HepG2 (cell line): Measurements from ENCODE around the gene SLC29A1. TPM values are rescaled to one million over a fixed set of nuclear protein-coding genes. Genes with fewer than 3 reads are reported as not detected.

Source experiments
- HNRNPH1 ChIP-seq: fragments of 200-400 bp; formaldehyde crosslinking; optimal IDR thresholded peaks from 2 replicates; pipeline ENCODE3; 2017; ENCODE audit warnings: mild to moderate bottlenecking, low read depth, low read length
- MAF1 ChIP-seq: sonication (generic); formaldehyde crosslinking; IDR thresholded peaks from 2 replicates; pipeline ENCODE4 v1.5.0; 2020; ENCODE audit warnings: missing genetic modification reagents, borderline replicate concordance
- NR2C2 ChIP-seq: sonication (generic); formaldehyde crosslinking; IDR thresholded peaks from 2 replicates; pipeline ENCODE4 v1.4.0; 2020; ENCODE audit warnings: missing genetic modification reagents, mild to moderate bottlenecking, moderate library complexity, borderline replicate concordance
- RXRB ChIP-seq: IDR thresholded peaks from 2 replicates; pipeline ENCODE4 v1.6.1; 2016; ENCODE audit warnings: borderline replicate concordance, missing genetic modification reagents, missing compliant biosample characterization
- THYN1 ChIP-seq: sonication (generic); formaldehyde crosslinking; IDR thresholded peaks from 2 replicates; pipeline ENCODE4 v1.8.1; 2023; ENCODE audit warnings: low read depth, mild to moderate bottlenecking, moderate library complexity, missing genetic modification reagents, borderline replicate concordance
- TRIM22 ChIP-seq: fragments of 450-650 bp; IDR thresholded peaks from 2 replicates; pipeline ENCODE4 v1.6.1; 2017
- ZHX1 ChIP-seq: sonication (generic); formaldehyde crosslinking; IDR thresholded peaks from 2 replicates; pipeline ENCODE4 v1.8.1; 2022; ENCODE audit warnings: low read depth, mild to moderate bottlenecking, missing genetic modification reagents
- ZNF776 ChIP-seq: sonication (generic); formaldehyde crosslinking; IDR thresholded peaks from 2 replicates; pipeline ENCODE4 v1.4.0; 2020; ENCODE audit warnings: mild to moderate bottlenecking, missing genetic modification reagents
- ZNF850 ChIP-seq: sonication (generic); formaldehyde crosslinking; conservative IDR thresholded peaks from 2 replicates; pipeline ENCODE4 v1.9.0; 2021; ENCODE audit warnings: mild to moderate bottlenecking, missing genetic modification reagents
- ZNF883 ChIP-seq: sonication (generic); formaldehyde crosslinking; IDR thresholded peaks from 2 replicates; pipeline ENCODE4 v1.5.1; 2020; ENCODE audit warnings: mild to moderate bottlenecking, missing genetic modification reagents; ENCODE audit errors: not compliant biosample characterization
- ZZZ3 ChIP-seq: sonication (generic); formaldehyde crosslinking; IDR thresholded peaks from 2 replicates; pipeline ENCODE4 v1.4.0; 2020; ENCODE audit warnings: missing genetic modification reagents, mild to moderate bottlenecking, borderline replicate concordance
- polyA plus RNA-seq, 8 experiments: library from polyadenylated mRNA; depleted of rRNA in 3 of 8; stranded (reverse) in 7 of 8; unstranded in 1 of 8; fragments of >200 nt; fragmentation: Illumina TruSeq in 4 of 8; extraction: Trizol in 4 of 8; gene quantifications; 2 replicates each; pipeline versions ENCODE4 v1.2.1 to v1.2.3, GENCODE V29; 2011 to 2016; ENCODE audit warnings: low read depth in 4 of 8, missing spikeins in 1 of 8, mixed read lengths in 1 of 8; ENCODE audit not compliant: insufficient read depth in 1 of 8
- total RNA-seq, 5 experiments: library from RNA; depleted of rRNA; stranded (reverse); fragments of >200 nt; fragmentation: Illumina TruSeq; extraction: Trizol; gene quantifications; 2 replicates each; pipeline ENCODE4 v1.2.3, GENCODE V29; 2016; ENCODE audit warnings: low read depth in 1 of 5
- TF ChIP-seq, protein P1 (sequence below): sonication (generic); formaldehyde crosslinking; IDR thresholded peaks from 2 replicates; pipeline ENCODE4 v1.5.0; 2020; ENCODE audit warnings: missing genetic modification reagents, mild to moderate bottlenecking, borderline replicate concordance
- TF ChIP-seq, protein P2 (sequence below): sonication (generic); formaldehyde crosslinking; IDR thresholded peaks from 2 replicates; pipeline ENCODE4 v1.5.0; 2020; ENCODE audit warnings: missing genetic modification reagents, mild to moderate bottlenecking, borderline replicate concordance
- TF ChIP-seq, protein P3 (sequence below): sonication (generic); formaldehyde crosslinking; IDR thresholded peaks from 2 replicates; pipeline ENCODE4 v1.5.1; 2020; ENCODE audit warnings: missing genetic modification reagents, mild to moderate bottlenecking, borderline replicate concordance
- TF ChIP-seq, protein P4 (sequence below): sonication (generic); formaldehyde crosslinking; IDR thresholded peaks from 2 replicates; pipeline ENCODE4 v1.5.0; 2020; ENCODE audit warnings: mild to moderate bottlenecking, missing genetic modification reagents

SLC29A1 gene
- total and polyA plus RNA-seq, 2 of the 13 experiments (the other 11 are each of a cell fraction or from before 2014, with no cell fraction given): 43.2 to 106 TPM

GRCh38 chr6:44246663-44247337, 23.4 kb downstream of the SLC29A1 start, which contains the start of gene HSP90AB1 (continued):
- TF ChIP-seq, protein P1, sequence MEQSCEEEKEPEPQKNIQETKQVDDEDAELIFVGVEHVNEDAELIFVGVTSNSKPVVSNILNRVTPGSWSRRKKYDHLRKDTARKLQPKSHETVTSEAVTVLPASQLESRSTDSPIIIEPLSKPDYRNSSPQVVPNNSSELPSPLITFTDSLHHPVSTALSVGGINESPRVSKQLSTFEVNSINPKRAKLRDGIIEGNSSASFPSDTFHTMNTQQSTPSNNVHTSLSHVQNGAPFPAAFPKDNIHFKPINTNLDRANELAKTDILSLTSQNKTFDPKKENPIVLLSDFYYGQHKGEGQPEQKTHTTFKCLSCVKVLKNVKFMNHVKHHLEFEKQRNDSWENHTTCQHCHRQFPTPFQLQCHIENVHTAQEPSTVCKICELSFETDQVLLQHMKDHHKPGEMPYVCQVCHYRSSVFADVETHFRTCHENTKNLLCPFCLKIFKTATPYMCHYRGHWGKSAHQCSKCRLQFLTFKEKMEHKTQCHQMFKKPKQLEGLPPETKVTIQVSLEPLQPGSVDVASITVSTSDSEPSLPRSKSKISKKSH: no peak
- TF ChIP-seq ZNF776 (CRISPR knock-in tag): no peak
- TF ChIP-seq, protein P2, sequence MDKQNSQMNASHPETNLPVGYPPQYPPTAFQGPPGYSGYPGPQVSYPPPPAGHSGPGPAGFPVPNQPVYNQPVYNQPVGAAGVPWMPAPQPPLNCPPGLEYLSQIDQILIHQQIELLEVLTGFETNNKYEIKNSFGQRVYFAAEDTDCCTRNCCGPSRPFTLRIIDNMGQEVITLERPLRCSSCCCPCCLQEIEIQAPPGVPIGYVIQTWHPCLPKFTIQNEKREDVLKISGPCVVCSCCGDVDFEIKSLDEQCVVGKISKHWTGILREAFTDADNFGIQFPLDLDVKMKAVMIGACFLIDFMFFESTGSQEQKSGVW (CRISPR knock-in tag): peak; percentile 28; the same call in 1 of the 2 replicates
- TF ChIP-seq RXRB (CRISPR knock-in tag): peak; percentile 70
- TF ChIP-seq, protein P3, sequence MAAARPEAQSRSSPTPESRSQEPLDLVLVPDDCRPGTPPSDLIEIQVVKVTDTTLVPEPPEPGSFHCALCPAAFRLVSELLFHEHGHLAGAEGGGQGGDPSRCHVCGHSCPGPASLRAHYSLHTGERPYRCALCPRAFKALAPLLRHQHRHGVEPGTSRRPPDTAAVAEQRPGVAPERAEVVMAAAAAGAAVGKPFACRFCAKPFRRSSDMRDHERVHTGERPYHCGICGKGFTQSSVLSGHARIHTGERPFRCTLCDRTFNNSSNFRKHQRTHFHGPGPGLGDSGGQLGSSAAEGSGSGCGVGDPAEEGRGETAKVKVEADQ: no peak
- no peak for TF ChIP-seq ZNF883 (CRISPR knock-in tag)
- TF ChIP-seq ZHX1 (CRISPR knock-in tag): 0 out of 2 replicates have a peak, but pooled peaks have one; percentile 4
- no peak for TF ChIP-seq ZNF850 (CRISPR knock-in tag)
- TF ChIP-seq, protein P4, sequence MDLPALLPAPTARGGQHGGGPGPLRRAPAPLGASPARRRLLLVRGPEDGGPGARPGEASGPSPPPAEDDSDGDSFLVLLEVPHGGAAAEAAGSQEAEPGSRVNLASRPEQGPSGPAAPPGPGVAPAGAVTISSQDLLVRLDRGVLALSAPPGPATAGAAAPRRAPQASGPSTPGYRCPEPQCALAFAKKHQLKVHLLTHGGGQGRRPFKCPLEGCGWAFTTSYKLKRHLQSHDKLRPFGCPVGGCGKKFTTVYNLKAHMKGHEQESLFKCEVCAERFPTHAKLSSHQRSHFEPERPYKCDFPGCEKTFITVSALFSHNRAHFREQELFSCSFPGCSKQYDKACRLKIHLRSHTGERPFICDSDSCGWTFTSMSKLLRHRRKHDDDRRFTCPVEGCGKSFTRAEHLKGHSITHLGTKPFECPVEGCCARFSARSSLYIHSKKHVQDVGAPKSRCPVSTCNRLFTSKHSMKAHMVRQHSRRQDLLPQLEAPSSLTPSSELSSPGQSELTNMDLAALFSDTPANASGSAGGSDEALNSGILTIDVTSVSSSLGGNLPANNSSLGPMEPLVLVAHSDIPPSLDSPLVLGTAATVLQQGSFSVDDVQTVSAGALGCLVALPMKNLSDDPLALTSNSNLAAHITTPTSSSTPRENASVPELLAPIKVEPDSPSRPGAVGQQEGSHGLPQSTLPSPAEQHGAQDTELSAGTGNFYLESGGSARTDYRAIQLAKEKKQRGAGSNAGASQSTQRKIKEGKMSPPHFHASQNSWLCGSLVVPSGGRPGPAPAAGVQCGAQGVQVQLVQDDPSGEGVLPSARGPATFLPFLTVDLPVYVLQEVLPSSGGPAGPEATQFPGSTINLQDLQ: peak; percentile 8; the same call in 1 of the 2 replicates
- TF ChIP-seq ZZZ3: no peak; the same call in none of the 2 replicates
- no peak for TF ChIP-seq TRIM22
- no peak; the same call in 1 of the 2 replicates for TF ChIP-seq NR2C2 (CRISPR knock-in tag)
- no peak for TF ChIP-seq THYN1 (CRISPR knock-in tag)
- TF ChIP-seq HNRNPH1: no peak
- TF ChIP-seq MAF1 (CRISPR knock-in tag): peak; percentile 78; the same call in 1 of the 2 replicates
